Hepatocyte (in vitro differentiated cells): ENCODE results near the gene OVAAL. TPM values are rescaled to one million over a fixed set of nuclear protein-coding genes. Genes with fewer than 3 reads are reported as not detected.

Experiments used
- DNase-seq: peaks from one replicate; pipeline ENCODE4 v3.0.0-alpha.2; 2016; ENCODE audit warnings: low spot score
- H2AFZ ChIP-seq: fragments of 200-600 bp; sonication (generic); 2 replicates; pipeline ENCODE4 v1.6.0; 2016; ENCODE audit warnings: antibody characterized with exemption, mild to moderate bottlenecking
- H3K27ac ChIP-seq: fragments of 200-600 bp; sonication (generic); 2 replicates; pipeline ENCODE4 v1.5.1; 2016; ENCODE audit warnings: mild to moderate bottlenecking
- H3K27me3 ChIP-seq: fragments of 200-600 bp; sonication (generic); 2 replicates; pipeline ENCODE4 v1.6.1; 2016
- H3K36me3 ChIP-seq: fragments of 200-600 bp; sonication (generic); replicated peaks from 2 replicates; pipeline ENCODE4 v1.5.1; 2016; ENCODE audit warnings: low read depth; ENCODE audit not compliant: insufficient read depth
- H3K4me1 ChIP-seq: fragments of 200-600 bp; sonication (generic); 2 replicates; pipeline ENCODE4 v1.5.1; 2016; ENCODE audit warnings: mild to moderate bottlenecking, moderate library complexity; ENCODE audit not compliant: insufficient read depth
- H3K4me2 ChIP-seq: fragments of 200-600 bp; sonication (generic); 2 replicates; pipeline ENCODE4 v1.6.0; 2016
- H3K4me3 ChIP-seq: fragments of 200-600 bp; sonication (generic); 2 replicates; pipeline ENCODE4 v1.5.1; 2016; ENCODE audit warnings: mild to moderate bottlenecking
- H3K79me2 ChIP-seq: fragments of 200-600 bp; sonication (generic); 2 replicates; pipeline ENCODE4 v1.6.0; 2017; ENCODE audit warnings: mild to moderate bottlenecking
- H3K9me2 ChIP-seq: fragments of 200-600 bp; sonication (generic); replicated peaks from 2 replicates; pipeline ENCODE4 v1.6.0; 2017; ENCODE audit warnings: mild to moderate bottlenecking; ENCODE audit not compliant: insufficient read depth
- H3K9me3 ChIP-seq: fragments of 200-600 bp; sonication (generic); 2 replicates; pipeline ENCODE4 v1.5.1; 2016; ENCODE audit warnings: low read depth, mild to moderate bottlenecking
- H4K20me1 ChIP-seq: fragments of 200-600 bp; sonication (generic); 2 replicates; pipeline ENCODE4 v1.6.0; 2016; ENCODE audit warnings: mild to moderate bottlenecking; ENCODE audit not compliant: insufficient read depth, poor library complexity, severe bottlenecking
- EZH2 ChIP-seq: fragments of 200-600 bp; sonication (generic); IDR thresholded peaks from 2 replicates; pipeline ENCODE4 v1.6.1; 2016; ENCODE audit warnings: antibody characterized with exemption, mild to moderate bottlenecking, borderline replicate concordance
- EZH2phosphoT487 ChIP-seq: fragments of 200-600 bp; sonication (generic); IDR thresholded peaks from one replicate; pipeline ENCODE4 v1.6.1; 2018; ENCODE audit warnings: antibody characterized with exemption, mild to moderate bottlenecking, low read depth, moderate library complexity; ENCODE audit not compliant: unreplicated experiment, severe bottlenecking
- WGBS: methylation state at CpG from one replicate; pipeline ENCODE4 v1.1.6; 2016; ENCODE audit warnings: low lambda C conversion rate; ENCODE audit errors: missing lambda C conversion rate; 5-methylcytosine and 5-hydroxymethylcytosine counted together
- polyA plus RNA-seq: library from polyadenylated mRNA; unstranded; fragments of >200 nt; fragmentation: Nextera tagmentation; extraction: Ambion mirVana; gene quantifications from 2 replicates; pipeline ENCODE4 v1.2.1, GENCODE V29; 2016
- total RNA-seq: library from RNA; depleted of rRNA; stranded (reverse); fragments of >200 nt; gene quantifications from 2 replicates; pipeline ENCODE4 v1.2.3, GENCODE V29; 2014
- TF ChIP-seq, protein P1 (sequence below): fragments of 200-600 bp; sonication (generic); IDR thresholded peaks from 2 replicates; pipeline ENCODE4 v1.5.1; 2016; ENCODE audit warnings: antibody characterized with exemption, mild to moderate bottlenecking; ENCODE audit not compliant: poor library complexity

OVAAL gene
- total and polyA plus RNA-seq, 2 experiments from 2014 or later, result not detected

DNA sequence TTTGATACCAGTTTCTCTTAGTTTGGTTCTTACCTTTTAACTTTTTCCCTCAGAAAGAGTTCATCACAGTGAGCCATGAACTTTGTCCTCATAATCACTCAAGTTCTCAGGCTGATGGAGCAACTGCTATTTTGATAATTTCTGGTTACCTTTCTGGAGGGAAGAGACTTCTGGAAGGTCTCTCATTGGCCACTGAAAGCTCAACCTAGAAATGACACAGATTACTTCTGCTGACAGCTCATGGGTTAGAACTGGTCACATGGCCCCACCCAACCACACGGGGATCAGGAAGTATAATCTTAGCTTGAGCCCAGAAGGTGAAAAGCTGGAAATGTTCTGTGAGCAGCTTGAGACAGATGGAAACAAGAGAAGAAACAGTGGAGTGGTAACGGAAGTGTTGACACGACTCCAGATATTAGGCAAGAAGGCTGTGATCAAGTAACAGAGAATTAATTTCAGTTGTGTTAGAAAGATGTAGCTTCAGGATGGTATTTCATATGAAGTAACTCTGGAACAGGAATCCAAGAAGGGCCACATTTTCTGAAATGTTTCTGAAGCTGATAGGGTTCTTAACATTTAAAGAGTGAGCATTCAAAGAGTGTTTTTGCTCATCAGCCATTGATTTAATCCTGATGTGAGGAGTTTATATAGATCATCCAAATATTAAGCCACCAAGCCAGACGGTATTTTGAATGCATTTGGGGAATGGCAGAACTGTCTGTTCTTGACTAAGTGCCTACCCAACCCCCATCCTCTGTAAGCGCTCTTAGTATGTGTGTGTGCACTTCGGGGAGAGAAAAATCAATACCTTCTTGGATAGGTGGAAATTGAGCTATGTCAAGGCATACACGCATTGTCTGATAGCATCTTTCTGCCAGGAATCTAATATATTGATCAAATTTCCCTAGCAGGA lies 51.1 kb downstream of the OVAAL start:
- H3K4me1 ChIP-seq, result no peaks in the 10 kb centered on the region
- no peaks in the 10 kb centered on the region for H3K36me3 ChIP-seq
- TF ChIP-seq EZH2 (no peak), EZH2phosphoT487 (no peak)
- TF ChIP-seq, protein P1, sequence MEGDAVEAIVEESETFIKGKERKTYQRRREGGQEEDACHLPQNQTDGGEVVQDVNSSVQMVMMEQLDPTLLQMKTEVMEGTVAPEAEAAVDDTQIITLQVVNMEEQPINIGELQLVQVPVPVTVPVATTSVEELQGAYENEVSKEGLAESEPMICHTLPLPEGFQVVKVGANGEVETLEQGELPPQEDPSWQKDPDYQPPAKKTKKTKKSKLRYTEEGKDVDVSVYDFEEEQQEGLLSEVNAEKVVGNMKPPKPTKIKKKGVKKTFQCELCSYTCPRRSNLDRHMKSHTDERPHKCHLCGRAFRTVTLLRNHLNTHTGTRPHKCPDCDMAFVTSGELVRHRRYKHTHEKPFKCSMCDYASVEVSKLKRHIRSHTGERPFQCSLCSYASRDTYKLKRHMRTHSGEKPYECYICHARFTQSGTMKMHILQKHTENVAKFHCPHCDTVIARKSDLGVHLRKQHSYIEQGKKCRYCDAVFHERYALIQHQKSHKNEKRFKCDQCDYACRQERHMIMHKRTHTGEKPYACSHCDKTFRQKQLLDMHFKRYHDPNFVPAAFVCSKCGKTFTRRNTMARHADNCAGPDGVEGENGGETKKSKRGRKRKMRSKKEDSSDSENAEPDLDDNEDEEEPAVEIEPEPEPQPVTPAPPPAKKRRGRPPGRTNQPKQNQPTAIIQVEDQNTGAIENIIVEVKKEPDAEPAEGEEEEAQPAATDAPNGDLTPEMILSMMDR, result no peak
- no peaks in the 10 kb centered on the region for H4K20me1 ChIP-seq
- no peak overlapping the region for H3K4me2 ChIP-seq
- peak; percentile 33 for DNase-seq
- no peaks in the 10 kb centered on the region for H3K9me3 ChIP-seq
- H3K4me3 ChIP-seq, result no peak overlapping the region
- WGBS, result 75% methylated on average over 7 of the region's 7 CpGs
- no peaks in the 10 kb centered on the region for H3K79me2 ChIP-seq
- H3K9me2 ChIP-seq, result no peaks in the 10 kb centered on the region
- H3K27ac ChIP-seq, result peak overlapping the region; percentile 24
- H3K27me3 ChIP-seq, result no peaks in the 10 kb centered on the region
- no peak overlapping the region for H2AFZ ChIP-seq

GRCh38 chr1:180610556-180611015 lies 51.8 kb downstream of the OVAAL start:
- Histone ChIP-seq H3K9me2 (no peaks in the 10 kb centered on the region), H2AFZ (no peak overlapping the region), H3K36me3 (no peaks in the 10 kb centered on the region), H3K27me3 (no peaks in the 10 kb centered on the region), H3K4me1 (no peaks in the 10 kb centered on the region), H4K20me1 (no peaks in the 10 kb centered on the region), H3K4me2 (no peak overlapping the region), H3K27ac (peak overlapping the region; percentile 13), H3K4me3 (no peak overlapping the region), H3K9me3 (no peaks in the 10 kb centered on the region), H3K79me2 (no peaks in the 10 kb centered on the region)
- TF ChIP-seq EZH2phosphoT487 (no peak), EZH2 (no peak)
- TF ChIP-seq, protein P1, result no peak
- DNase-seq, result no peak
- 66% methylated on average over 3 of the region's 3 CpGs for WGBS

- no peak for DNase-seq
- H3K27me3 ChIP-seq, result no peaks in the 10 kb centered on the region
- no peaks in the 10 kb centered on the region for H3K9me3 ChIP-seq
- no peak overlapping the region for H3K4me2 ChIP-seq
- H3K27ac ChIP-seq, result peak overlapping the region; percentile 13
- no peaks in the 10 kb centered on the region for H3K4me1 ChIP-seq
- no peak overlapping the region for H3K4me3 ChIP-seq
- no peaks in the 10 kb centered on the region for H4K20me1 ChIP-seq
- H3K36me3 ChIP-seq, result no peaks in the 10 kb centered on the region
- TF ChIP-seq EZH2phosphoT487 (no peak), EZH2 (no peak)
- TF ChIP-seq, protein P1, result no peak
- WGBS, result 61% methylated on average over 9 of the region's 9 CpGs
- H2AFZ ChIP-seq, result no peak overlapping the region
- no peaks in the 10 kb centered on the region for H3K79me2 ChIP-seq
- H3K9me2 ChIP-seq, result no peaks in the 10 kb centered on the region
Observed at GRCh38 chr1:180611016-180611930, 52.5 kb downstream of the OVAAL start.
